NB4 (cell line): ENCODE measurements around the gene CD52.

Experiments used
- DNase-seq: peaks from one replicate; pipeline ENCODE4 v3.0.0; 2010; ENCODE audit warnings: low read depth
- H3K4me3 ChIP-seq: one replicate; pipeline ENCODE4 v1.5.1; 2011; ENCODE audit warnings: mild to moderate bottlenecking, low read depth, low read length, moderate library complexity
- MYC ChIP-seq: IDR thresholded peaks from 2 replicates; pipeline ENCODE4 v1.6.1; 2011; ENCODE audit warnings: low read depth, low read length
- POLR2A ChIP-seq: IDR thresholded peaks from 2 replicates; pipeline ENCODE4 v1.6.1; 2011; ENCODE audit warnings: mild to moderate bottlenecking; ENCODE audit not compliant: insufficient read length; ENCODE audit errors: extremely low read depth
- TF ChIP-seq, protein P1 (sequence below): IDR thresholded peaks from 2 replicates; pipeline ENCODE4 v1.6.1; 2011; ENCODE audit warnings: low read depth, low read length
- TF ChIP-seq, protein P2 (sequence below): IDR thresholded peaks from one replicate; pipeline ENCODE4 v1.5.1; 2012; ENCODE audit warnings: low read depth, low read length

Gene CD52

DNA sequence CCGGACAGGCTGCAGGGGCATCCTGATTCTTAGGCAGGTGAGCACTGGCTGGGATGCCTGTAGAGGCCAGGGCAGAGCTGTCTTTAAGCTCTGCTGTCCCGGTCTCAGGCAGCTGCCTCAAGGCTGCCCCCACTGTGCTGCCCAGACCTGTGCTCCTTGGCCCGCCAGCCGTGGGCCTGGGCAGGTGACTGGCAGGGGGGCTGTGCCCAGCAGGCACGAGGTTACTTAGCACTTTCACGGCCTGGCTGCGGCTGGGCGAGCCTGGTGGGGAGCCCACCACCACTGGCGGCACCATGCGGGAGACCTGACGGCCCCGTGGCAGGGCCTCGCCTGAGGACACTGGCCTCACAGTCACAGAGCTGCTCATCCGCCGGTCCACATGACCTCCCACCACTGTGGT, 28.0 kb downstream of the CD52 start:
- H3K4me3 ChIP-seq, result no peak overlapping the region
- DNase-seq, result no peak
- no peak for TF ChIP-seq MYC
- TF ChIP-seq, protein P1, sequence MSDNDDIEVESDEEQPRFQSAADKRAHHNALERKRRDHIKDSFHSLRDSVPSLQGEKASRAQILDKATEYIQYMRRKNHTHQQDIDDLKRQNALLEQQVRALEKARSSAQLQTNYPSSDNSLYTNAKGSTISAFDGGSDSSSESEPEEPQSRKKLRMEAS, result no peak
- TF ChIP-seq, protein P2, sequence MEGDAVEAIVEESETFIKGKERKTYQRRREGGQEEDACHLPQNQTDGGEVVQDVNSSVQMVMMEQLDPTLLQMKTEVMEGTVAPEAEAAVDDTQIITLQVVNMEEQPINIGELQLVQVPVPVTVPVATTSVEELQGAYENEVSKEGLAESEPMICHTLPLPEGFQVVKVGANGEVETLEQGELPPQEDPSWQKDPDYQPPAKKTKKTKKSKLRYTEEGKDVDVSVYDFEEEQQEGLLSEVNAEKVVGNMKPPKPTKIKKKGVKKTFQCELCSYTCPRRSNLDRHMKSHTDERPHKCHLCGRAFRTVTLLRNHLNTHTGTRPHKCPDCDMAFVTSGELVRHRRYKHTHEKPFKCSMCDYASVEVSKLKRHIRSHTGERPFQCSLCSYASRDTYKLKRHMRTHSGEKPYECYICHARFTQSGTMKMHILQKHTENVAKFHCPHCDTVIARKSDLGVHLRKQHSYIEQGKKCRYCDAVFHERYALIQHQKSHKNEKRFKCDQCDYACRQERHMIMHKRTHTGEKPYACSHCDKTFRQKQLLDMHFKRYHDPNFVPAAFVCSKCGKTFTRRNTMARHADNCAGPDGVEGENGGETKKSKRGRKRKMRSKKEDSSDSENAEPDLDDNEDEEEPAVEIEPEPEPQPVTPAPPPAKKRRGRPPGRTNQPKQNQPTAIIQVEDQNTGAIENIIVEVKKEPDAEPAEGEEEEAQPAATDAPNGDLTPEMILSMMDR, result no peak
- TF ChIP-seq POLR2A, result no peak

DNA sequence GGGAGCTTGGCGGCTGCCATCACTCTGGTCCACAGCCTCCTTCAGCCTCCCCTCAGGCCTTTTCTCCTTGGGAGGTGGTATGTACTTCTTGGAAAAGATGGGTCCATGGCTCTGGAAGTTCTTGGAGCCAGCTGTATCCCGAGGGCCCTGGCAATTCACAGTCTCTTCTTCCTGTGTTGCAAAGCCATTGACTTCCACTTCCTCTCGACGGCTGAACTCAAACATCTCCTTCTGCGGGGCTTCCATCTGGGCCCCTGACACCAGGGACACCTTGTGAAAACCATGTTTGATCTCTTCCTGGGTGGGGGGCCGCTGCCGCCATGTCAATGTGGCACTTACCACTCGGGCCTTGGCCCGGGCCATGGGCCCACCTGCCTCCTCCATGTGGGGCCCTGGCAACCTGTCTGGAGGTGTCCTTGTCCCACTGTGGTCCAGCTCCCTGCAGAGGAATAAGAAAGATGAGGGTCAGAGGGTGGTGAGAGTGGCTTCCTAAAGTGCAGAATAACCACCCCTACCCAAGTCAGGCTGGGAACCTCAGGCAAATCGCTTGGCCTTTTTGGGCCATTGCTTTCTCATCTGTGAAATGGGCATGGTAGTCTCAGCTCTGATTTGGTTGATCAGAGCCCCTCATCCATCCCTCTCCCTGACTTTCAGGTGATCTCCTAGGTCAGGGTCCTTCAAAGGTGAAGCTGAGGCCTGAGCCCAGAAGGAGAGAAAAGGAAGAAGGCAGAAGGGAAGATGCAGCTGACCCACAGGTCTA, 28.7 kb downstream of the CD52 start:
- no peak overlapping the region for H3K4me3 ChIP-seq
- TF ChIP-seq, protein P1, result no peak
- TF ChIP-seq MYC (no peak), POLR2A (no peak)
- TF ChIP-seq, protein P2, result no peak
- no peak for DNase-seq

DNA sequence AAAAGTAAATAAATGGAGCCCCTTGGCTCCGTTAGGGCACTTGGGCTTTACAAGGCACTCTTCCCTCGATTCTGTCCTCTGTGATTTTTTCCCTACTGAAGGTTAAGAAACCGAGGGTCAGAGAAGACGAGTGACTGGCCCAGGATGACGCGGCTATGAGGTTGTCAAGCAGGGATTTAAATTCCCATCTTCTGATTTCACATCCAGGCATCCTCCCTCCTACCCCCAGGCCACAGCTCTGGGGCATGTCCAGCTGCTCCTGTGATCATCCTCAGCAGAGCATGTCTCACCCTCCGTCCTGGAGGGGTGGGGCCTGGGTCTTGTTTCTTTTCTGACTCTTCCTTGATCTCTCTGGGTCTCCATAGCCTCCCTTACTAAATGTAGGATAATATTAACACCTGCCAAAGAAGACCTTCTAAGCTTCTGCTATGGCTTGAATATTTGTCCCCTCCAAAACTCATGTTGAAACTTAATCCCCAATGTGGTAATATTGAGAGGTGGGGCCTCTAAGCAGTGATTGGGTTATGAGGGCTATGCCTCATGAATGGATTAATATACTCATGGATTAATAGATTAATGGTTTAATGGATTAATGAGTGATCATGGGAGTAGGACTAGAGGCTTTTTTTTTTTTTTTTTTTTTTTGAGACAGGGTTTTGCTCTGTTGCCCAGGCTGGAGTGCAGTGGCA, 31.6 kb downstream of the CD52 start:
- no peak overlapping the region for H3K4me3 ChIP-seq
- TF ChIP-seq POLR2A (no peak), MYC (no peak)
- TF ChIP-seq, protein P1, result no peak
- TF ChIP-seq, protein P2, result no peak
- DNase-seq, result no peak

DNA sequence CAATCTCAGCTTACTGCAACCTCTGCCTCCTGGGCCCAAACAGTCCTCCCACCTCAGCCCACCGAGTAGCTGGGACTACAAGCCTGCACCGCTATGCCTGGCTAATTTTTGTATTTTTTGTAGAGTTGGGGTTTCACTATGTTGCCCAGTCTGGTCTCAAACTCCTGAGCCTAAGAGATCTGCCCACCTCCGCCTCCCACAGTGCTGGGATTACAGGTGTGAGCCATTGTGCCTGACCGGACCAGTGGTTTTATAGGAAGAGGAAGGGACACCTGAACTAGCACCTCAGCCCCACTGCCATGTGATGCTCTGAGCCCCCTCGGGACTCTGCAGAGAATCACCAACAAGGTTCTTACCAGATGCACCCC, 32.1 kb downstream of the CD52 start:
- no peak for DNase-seq
- H3K4me3 ChIP-seq, result no peak overlapping the region
- no peak for TF ChIP-seq POLR2A
- TF ChIP-seq, protein P2, result no peak
- TF ChIP-seq MYC, result no peak
- TF ChIP-seq, protein P1, result no peak

DNA sequence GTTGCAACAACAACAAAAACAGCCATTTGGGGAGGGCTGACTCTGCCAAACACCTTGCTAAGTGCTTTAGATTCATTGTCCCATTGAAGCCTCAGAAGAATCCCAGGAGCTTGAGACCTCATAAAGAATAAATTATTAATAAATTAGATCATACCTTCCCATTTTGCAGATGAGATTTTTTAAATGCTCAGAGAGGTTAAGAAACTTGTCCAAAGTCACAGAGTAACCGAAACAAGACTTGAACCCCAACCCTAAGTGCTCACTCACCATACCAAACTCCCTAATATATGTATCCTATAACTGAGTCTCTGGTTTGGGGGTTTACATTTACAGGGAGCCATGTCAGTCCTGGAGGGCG, 32.6 kb downstream of the CD52 start:
- no peak for DNase-seq
- no peak overlapping the region for H3K4me3 ChIP-seq
- no peak for TF ChIP-seq POLR2A
- TF ChIP-seq, protein P1, result no peak
- TF ChIP-seq, protein P2, result no peak
- no peak for TF ChIP-seq MYC
